Fibroblast of upper back skin (primary cell): Measurements from ENCODE around the gene ABTB2.
A peak's percentile ranks its signal among the peaks of the same experiment; 100 is the strongest.

Source experiments
- DNase-seq: peaks from one replicate; pipeline ENCODE4 v3.0.0-alpha.2; 2013

Gene ABTB2

GRCh38 chr11:34359548-34359891 is 1.7 kb upstream of the ABTB2 start:
- DNase-seq: no peak

GRCh38 chr11:34358728-34359547 is 1.1 kb upstream of the ABTB2 start:
- DNase-seq: peak; percentile 78

DNA sequence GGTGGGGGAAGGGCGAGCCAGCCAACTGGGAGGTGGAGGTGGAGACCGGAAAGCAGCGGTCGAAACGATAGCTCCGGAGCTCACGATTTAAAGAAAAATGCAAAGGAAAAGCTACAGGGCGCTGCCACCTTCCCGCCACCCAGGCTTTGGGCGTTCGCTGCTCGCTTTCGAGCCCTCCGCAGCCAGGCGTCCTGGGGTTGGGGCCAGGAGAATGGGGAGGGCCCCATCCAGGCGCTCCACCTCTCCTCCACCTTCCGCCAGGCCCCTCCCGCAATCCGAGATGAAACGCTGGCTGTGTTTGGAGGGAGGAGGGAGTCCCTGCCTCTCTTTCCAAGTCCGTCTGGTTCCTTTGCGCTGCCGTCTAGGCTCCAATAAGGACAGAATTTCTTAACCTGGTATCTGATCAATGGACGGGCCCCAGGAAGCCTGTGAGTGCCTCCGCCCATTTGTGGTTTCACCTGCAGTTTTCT is 483 bp upstream of the ABTB2 start:
- DNase-seq: peak; percentile 47

DNA sequence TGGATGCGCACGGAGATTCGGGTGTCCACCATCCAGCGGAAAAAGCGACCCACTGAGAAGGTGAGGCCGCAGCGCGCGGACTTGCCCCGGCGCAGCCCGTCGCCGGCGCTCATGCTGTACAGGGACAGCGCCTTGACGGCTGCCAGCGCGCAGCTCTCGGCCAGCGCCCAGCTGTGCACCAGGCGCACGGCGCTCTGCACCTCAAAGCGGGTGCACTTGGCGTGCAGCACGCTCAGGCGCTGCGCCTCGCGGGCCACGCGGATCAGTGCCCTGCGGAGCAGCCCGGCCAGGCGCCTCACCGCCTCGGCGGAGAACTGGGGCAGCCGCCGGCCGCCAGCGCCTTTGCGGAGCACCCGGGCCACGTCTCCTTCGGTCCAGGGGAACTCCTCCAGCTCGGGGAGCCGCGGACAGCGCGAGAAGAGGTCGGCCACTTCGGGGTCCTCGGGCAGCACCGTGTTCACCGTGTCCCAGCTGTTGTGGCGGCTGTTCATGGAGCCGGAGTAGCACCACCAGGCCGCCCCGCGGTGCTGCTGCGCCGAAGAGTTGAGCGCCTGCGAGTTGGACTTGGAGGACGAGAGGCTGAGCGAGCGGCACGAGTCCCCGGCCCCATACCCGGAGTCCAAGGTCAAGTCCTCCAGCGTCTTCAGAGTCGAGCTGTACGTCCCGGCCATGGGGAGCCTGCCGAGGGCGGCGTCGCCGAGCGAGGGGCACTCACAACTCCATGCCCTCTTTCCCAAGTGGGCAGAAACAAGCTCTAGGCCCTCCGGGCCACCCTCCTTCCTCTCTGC is 703 bp downstream of the ABTB2 start:
- DNase-seq: no peak

DNA sequence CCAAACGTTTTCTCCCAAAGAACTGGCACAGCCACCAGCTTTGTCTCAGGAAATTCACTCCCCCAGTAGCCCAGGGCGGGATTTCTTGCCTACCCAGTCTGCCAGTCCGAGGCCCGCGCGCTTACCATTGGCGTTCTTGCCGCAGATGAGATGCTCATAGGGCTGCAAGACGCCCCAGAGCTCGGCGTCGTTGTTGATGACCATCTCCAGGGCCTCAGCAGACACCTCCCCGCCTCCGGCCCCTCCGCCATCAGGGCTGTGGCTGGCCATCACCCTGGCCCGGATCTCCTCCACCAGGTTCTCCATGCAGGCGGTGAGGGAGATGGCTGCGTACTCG is 1.3 kb downstream of the ABTB2 start:
- no peak for DNase-seq

- DNase-seq: no peak
Observed at GRCh38 chr11:34356130-34356529, 1.7 kb downstream of the ABTB2 start.

- DNase-seq: no peak
Observed at GRCh38 chr11:34355726-34356125, 2.1 kb downstream of the ABTB2 start.

GRCh38 chr11:34354782-34355181 is 3.0 kb downstream of the ABTB2 start:
- DNase-seq: no peak

DNA sequence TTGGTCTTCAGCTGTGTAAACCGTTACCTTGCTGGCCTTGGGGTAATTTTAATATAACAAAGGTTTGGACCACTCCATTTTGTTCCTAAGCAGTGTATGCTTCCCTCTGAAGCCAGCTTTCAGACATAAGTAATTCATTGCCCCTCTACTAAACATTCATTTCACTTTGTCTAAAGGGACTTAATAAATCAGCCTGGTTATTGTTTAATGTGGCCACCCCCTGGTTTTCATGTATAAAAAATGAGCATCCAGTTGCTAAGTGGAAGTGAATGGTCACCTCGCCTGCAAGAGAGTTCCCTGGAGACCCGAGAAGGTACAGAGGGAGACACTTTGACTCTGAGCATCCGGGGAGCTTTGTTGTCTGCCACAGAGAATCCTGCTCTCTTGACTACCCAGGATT is 3.9 kb downstream of the ABTB2 start:
- DNase-seq: no peak

DNA sequence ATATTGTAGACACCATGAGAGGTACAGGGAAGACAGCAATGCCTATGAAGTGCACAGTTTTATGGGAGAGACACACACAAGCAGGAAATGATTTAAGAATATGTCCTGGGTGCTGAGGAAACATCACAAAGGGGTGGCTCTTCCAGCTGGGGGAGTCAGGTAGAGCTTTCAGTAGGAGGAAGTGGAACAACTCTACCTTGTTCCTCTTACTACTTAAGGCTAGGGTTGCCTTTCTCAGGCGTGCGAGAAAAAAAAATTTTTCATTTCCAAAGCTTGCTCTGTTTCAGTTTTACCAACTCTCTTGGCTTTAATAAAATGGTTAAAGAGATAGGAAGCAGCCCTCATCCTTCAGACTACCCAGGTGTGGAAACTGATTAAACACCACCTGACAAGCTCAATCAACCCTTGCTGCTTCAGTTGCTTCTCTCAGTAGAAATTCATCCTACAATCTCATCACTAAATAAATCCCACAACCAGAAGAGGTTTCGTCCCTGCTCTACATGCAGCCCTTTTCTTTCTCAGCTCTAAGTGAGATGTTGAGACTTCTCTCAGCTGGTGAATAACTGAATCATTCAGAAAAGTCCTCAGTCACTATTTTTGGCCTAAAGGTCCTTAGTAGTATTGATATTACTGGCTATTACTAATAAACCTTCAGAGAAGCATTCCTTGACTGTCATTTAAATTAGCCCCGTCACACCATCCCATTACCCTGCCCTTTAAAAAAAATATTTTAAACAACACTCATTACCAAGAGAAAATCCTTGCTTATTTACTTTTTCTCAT is 5.9 kb downstream of the ABTB2 start:
- DNase-seq: no peak

DNA sequence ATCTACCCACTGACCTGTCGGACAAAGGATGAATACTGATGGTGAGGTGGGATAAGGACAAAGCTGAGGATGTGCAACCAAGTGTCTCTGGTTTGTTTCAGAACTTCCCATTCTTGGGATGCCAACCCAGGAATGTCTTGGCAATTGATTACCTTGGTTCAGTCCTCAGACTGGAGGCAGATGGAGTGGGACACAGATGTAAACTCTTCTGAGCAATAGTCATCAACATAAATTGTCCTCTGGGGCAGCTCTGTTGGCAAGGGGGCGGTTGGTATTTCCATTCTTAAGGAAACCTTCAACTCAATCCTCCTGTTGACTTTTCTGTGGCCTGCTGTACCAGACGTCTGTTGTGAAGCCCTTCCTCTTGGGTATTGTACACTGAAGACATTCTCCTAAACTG is 6.8 kb downstream of the ABTB2 start:
- DNase-seq: no peak

- DNase-seq: no peak
Observed at GRCh38 chr11:34349882-34350281, 7.9 kb downstream of the ABTB2 start.

DNA sequence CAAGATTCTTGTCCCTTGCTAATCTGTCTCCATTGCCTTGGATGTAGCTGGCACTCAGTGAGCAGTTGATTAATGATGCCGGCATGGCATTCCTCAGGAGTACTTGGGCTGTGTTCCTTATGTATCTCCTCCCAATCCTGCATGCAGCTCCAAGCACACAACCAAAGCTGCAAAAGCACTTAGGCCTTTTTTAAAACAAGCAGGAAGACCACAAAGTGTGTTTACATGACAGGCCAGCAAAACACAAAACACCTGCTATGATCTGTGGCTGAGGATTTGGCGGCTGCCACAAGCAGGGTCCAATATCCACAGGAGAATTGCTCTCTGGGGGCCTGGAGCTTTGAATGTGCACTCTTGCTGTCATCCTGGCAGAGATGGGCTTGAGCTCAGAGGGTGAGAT is 8.9 kb downstream of the ABTB2 start:
- DNase-seq: no peak

DNA sequence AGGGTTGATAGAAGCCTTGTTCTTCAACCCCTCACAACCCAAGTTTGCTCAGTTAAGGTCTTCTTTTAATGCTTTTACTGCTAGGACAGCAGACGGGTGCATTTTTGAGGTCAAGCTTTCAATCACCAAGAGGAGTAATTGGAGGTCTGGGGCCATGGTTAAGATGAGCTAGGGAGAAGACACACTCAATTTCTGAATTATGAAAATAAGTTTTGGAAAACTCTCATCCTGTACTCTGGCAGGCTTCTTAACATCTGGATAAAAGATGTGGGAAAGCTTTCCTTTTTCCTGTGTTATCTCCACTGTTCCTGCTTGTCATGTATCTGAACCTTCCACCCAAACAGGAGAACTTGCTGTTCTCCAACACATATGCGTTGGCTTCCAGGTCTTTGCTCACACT is 9.7 kb downstream of the ABTB2 start:
- no peak for DNase-seq

- DNase-seq: no peak
Observed at GRCh38 chr11:34346551-34346950, 11.3 kb downstream of the ABTB2 start.

GRCh38 chr11:34345991-34346480 is 11.8 kb downstream of the ABTB2 start:
- DNase-seq: peak; percentile 62

DNA sequence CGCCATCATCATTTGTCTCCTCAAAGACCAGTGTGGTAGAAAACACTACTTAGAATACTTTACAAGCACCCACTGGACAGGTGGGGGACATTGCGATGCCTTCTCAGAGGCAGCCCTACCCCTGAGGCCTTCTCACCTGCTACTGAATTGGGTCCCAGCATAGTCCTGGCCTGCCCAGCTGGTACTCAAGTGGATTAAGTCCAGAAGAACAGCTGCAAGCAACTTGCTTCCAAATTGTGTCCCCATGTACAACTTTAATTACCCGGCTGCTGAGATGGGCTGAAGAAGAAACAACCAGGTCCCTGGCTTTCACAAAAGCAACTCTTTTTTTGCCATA is 12.3 kb downstream of the ABTB2 start:
- DNase-seq: no peak

DNA sequence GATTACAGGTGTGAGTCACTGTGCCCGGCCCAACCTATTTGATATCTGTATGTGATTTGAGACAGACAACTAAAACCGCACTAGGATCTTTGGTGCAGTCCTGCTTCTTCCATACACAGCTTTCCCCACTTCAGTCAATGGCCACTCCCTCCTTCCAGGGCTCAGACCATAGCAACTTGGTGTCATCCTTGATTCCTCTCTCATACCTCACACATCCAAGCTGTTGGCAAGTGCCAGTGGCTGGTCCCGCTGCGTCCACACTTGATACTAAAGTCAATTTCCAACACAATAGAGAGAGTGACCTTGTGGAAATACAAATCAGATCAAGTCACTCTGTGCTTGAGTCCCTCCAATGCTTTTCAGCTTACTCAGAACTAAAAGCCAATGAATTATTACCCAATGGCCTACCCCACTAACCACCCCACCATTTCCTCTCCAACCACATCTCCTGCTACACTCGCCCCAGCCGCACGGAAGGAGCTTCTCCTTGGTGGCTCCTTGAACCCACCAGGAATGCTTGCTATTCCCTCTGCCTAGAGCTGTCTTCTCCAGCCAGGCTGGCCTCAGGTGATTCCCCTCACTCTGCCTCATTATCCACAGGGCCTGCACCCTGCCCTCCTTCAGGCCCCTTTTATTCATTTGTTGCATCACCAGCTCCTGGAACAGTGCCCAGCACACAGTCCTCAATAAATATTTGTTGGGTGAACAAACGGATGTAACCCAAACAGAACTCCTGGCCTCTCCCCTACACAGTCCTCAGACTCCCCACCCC is 12.9 kb downstream of the ABTB2 start:
- peak; percentile 95 for DNase-seq

DNA sequence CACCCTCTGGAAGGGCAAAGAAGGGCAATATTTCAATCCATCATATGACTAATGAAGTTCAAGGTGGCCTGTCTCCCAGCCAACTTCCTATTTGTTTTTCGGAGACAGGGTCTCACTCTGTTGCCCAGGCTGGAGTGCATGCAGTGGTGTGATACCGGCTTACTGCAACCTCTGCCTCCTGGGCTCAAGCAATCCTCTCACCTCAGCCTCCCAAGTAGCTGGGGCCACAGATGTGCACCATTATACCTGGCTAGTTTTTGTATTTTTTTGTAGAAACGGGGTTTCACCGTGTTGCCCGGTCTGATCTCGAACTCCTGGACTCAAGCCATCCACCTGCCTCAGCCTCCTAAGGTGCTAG is 13.4 kb downstream of the ABTB2 start:
- DNase-seq: no peak

- DNase-seq: no peak
Observed at GRCh38 chr11:34343686-34344085, 14.1 kb downstream of the ABTB2 start.

- peak; percentile 97 for DNase-seq
Observed at GRCh38 chr11:34343153-34343552, 14.7 kb downstream of the ABTB2 start.

GRCh38 chr11:34341931-34342533 is 15.8 kb downstream of the ABTB2 start:
- DNase-seq: peak; percentile 84
